Measurements from ENCODE around the gene KCNK6. TPM values are rescaled to one million over a fixed set of nuclear protein-coding genes. Genes with fewer than 3 reads are reported as not detected.

The KCNK6 gene
- total and polyA plus RNA-seq, 7 donors = 0.21 to 0.69 (median 0.54) TPM

GRCh38 chr19:38375098-38375493, 55.5 kb downstream of the KCNK6 start:
- Histone ChIP-seq H3K36me3 (ENCODE audit: insufficient read depth in 1 of 2, low read depth in 1 of 2) (peaks cover 8 to 40% of the 10 kb centered on the region in 2 donors), H3K4me1 (peaks cover 28% of the 10 kb centered on the region), H3K27ac (peak overlapping the region; percentile 99), H3K4me3 (peak overlapping the region; percentile 94), H3K27me3 (ENCODE audit: insufficient read depth in 3 of 3, low read length in 2 of 3) (no peaks in the 10 kb centered on the region), H3K9me3 (no peaks in the 10 kb centered on the region)
- intact Hi-C loops (cut with DNase I) = no loop called here
- no peak for TF ChIP-seq CTCF (IDR thresholded peaks at IDR 0.05)
- DNase-seq (no peak), ATAC-seq (peak; percentile 5 to 41 (median 17))
- WGBS, 3 donors = 0 to 1% (median 1%) methylated on average over 18 of the region's 18 CpGs

- ATAC-seq = peak; percentile 62 to 75 (median 69)
- peak overlapping the region; percentile 99 for H3K27ac ChIP-seq
These were observed 56.1 kb downstream of the KCNK6 start for GRCh38 chr19:38375748-38376147.

GRCh38 chr19:38376576-38376975, 56.9 kb downstream of the KCNK6 start:
- ATAC-seq (peak; percentile 34 to 64 (median 54)), DNase-seq (peak; percentile 34 to 81)
- Histone ChIP-seq H3K9me3 (no peaks in the 10 kb centered on the region), H3K4me3 (peak overlapping the region; percentile 94), H3K27me3 (ENCODE audit: insufficient read depth in 3 of 3, low read length in 2 of 3) (peaks cover 0 to 3% (median 0%) of the 10 kb centered on the region in 3 donors), H3K36me3 (ENCODE audit: insufficient read depth in 1 of 2, low read depth in 1 of 2) (peaks cover 11 to 55% of the 10 kb centered on the region in 2 donors), H3K27ac (peak overlapping the region; percentile 99), H3K4me1 (peaks cover 28% of the 10 kb centered on the region)
- TF ChIP-seq CTCF (IDR thresholded peaks at IDR 0.05) = no peak
- 28 to 39% (median 34%) methylated on average over 3 of the region's 3 CpGs for WGBS, 3 donors
- intact Hi-C loops (cut with DNase I) = no loop called here

More at GRCh38 chr19:38375748-38376147, 56.1 kb downstream of the KCNK6 start:
- DNase-seq = peak; percentile 63 to 88
- no peaks in the 10 kb centered on the region for H3K27me3 ChIP-seq (ENCODE audit: insufficient read depth in 3 of 3, low read length in 2 of 3)
- peak overlapping the region; percentile 94 for H3K4me3 ChIP-seq
- peaks cover 8 to 46% of the 10 kb centered on the region in 2 donors for H3K36me3 ChIP-seq (ENCODE audit: insufficient read depth in 1 of 2, low read depth in 1 of 2)
- WGBS, 3 donors = 24 to 41% (median 36%) methylated on average over 5 of the region's 5 CpGs
- H3K9me3 ChIP-seq = no peaks in the 10 kb centered on the region
- intact Hi-C loops (cut with DNase I) = no loop called here
- peaks cover 28% of the 10 kb centered on the region for H3K4me1 ChIP-seq
- no peak for TF ChIP-seq CTCF (IDR thresholded peaks at IDR 0.05)

- Histone ChIP-seq H3K36me3 (ENCODE audit: insufficient read depth in 1 of 2, low read depth in 1 of 2) (peaks cover 12 to 59% of the 10 kb centered on the region in 2 donors), H3K4me3 (peak overlapping the region; percentile 94)
- intact Hi-C loops (cut with DNase I) = no loop called here
These were observed 57.4 kb downstream of the KCNK6 start for GRCh38 chr19:38377052-38377451.

More at GRCh38 chr19:38377052-38377451, 57.4 kb downstream of the KCNK6 start:
- Histone ChIP-seq H3K27ac (peak overlapping the region; percentile 99), H3K27me3 (ENCODE audit: insufficient read depth in 3 of 3, low read length in 2 of 3) (peaks cover 0 to 3% (median 0%) of the 10 kb centered on the region in 3 donors), H3K4me1 (peaks cover 28% of the 10 kb centered on the region), H3K9me3 (no peaks in the 10 kb centered on the region)
- ATAC-seq (no peak), DNase-seq (no peak)
- no peak for TF ChIP-seq CTCF (IDR thresholded peaks at IDR 0.05)
- 96 to 98% (median 98%) methylated on average over 4 of the region's 4 CpGs for WGBS, 3 donors

All from psoas muscle (tissue), 8 donors.